HepG2 (cell line): ENCODE measurements around the gene POLE. TPM values are rescaled to one million over a fixed set of nuclear protein-coding genes. Genes with fewer than 3 reads are reported as not detected.

Experiments
- ATAC-seq: fragments of 200-7000 bp; cut with Tn5 transposase; 3 replicates; pipeline ENCODE4 v1.9.1; 2020; ENCODE audit warnings: mild to moderate bottlenecking, moderate library complexity
- BruUV-seq: library from RNA; stranded (reverse); fragments of 400-500 nt; replicated peaks from 2 replicates; lab custom pipeline; 2021; lab: Mats Ljungman, UMichigan
- CTCF ChIA-PET: fragments of 300-600 bp; formaldehyde crosslinking; extraction: SDS; loops from one replicate; lab custom pipeline; 2021; ENCODE audit warnings: low total read pairs, inconsistent platforms, low intra/inter-chr PET ratio; lab: Yijun Ruan, JAX
- POLR2A ChIA-PET: fragments of 350-600 bp; sonication (Branson Sonifier 250); formaldehyde crosslinking; loops from one replicate; lab custom pipeline; 2020; ENCODE audit warnings: antibody characterized with exemption, inconsistent platforms; lab: Yijun Ruan, JAX
- DNase-seq: peaks from one replicate; pipeline ENCODE4 v3.0.0-alpha.2; 2015; ENCODE audit warnings: low spot score
- FAIRE-seq: peaks from 3 replicates; lab custom pipeline; 2011; peaks lifted over from hg19 to GRCh38; lab: Jason Lieb, UNC
- H2AFZ ChIP-seq: one replicate; pipeline ENCODE4 v1.6.1; 2011; ENCODE audit warnings: low read length, inconsistent platforms
- H3K27ac ChIP-seq: fragments of 300-600 bp; 3 replicates; pipeline ENCODE4 v1.8.0; 2011; ENCODE audit warnings: mixed run types, mild to moderate bottlenecking, mixed read lengths, low read length, inconsistent platforms; ENCODE audit not compliant: insufficient read depth; ENCODE audit errors: extremely low read length
- H3K27me3 ChIP-seq, 2 experiments: fragments of 200-600 bp in 1 of 2; 2 replicates in 1 of 2; 3 replicates in 1 of 2; pipeline versions ENCODE4 v1.6.0 to v1.8.0; 2011; ENCODE audit warnings: low read length in 2 of 2, mild to moderate bottlenecking in 2 of 2, moderate library complexity in 2 of 2, inconsistent platforms in 1 of 2; ENCODE audit not compliant: insufficient read depth in 2 of 2, control insufficient read depth in 1 of 2
- H3K36me3 ChIP-seq, 2 experiments: fragments of 200-600 bp in 1 of 2; replicated peaks in 1 of 2; 2 replicates in 1 of 2; 3 replicates in 1 of 2; pipeline versions ENCODE4 v1.5.1 to v1.8.0; 2011; ENCODE audit warnings: low read length in 2 of 2, inconsistent platforms in 1 of 2; ENCODE audit not compliant: insufficient read depth in 2 of 2, control insufficient read depth in 1 of 2
- H3K4me1 ChIP-seq: 2 replicates; pipeline ENCODE4 v1.5.1; 2012; ENCODE audit warnings: low read length, inconsistent platforms; ENCODE audit not compliant: insufficient read depth
- H3K4me2 ChIP-seq: 2 replicates; pipeline ENCODE4 v1.6.0; 2011; ENCODE audit warnings: low read depth, low read length, inconsistent platforms
- H3K4me3 ChIP-seq, 3 experiments: fragments of 200-600 bp in 1 of 3; sonication (generic), shearing (Covaris generic) in 1 of 3; replicated peaks in 1 of 3; 2 replicates each; pipeline ENCODE4 v1.5.1; 2011 to 2016; ENCODE audit warnings: low read length in 3 of 3, inconsistent platforms in 2 of 3, low read depth in 2 of 3, mild to moderate bottlenecking in 2 of 3, control low read depth in 1 of 3, mixed read lengths in 1 of 3; ENCODE audit not compliant: insufficient read depth in 1 of 3
- H3K79me2 ChIP-seq: one replicate; pipeline ENCODE4 v1.6.1; 2011; ENCODE audit warnings: low read length, inconsistent platforms; ENCODE audit not compliant: insufficient read depth
- H3K9ac ChIP-seq: 2 replicates; pipeline ENCODE4 v1.6.0; 2011; ENCODE audit warnings: mild to moderate bottlenecking, low read depth, low read length, inconsistent platforms; ENCODE audit not compliant: insufficient read depth
- H3K9me3 ChIP-seq: 2 replicates; pipeline ENCODE4 v1.5.1; 2012; ENCODE audit warnings: mild to moderate bottlenecking, low read length
- H4K20me1 ChIP-seq: 2 replicates; pipeline ENCODE4 v1.6.0; 2011; ENCODE audit warnings: inconsistent platforms, mild to moderate bottlenecking, low read length, moderate library complexity; ENCODE audit not compliant: insufficient read depth
- FIP1L1 ChIP-seq: fragments of 200-400 bp; formaldehyde crosslinking; IDR thresholded peaks from 2 replicates; pipeline ENCODE4 v1.6.1; 2018; ENCODE audit warnings: low read depth, mild to moderate bottlenecking, low read length, moderate library complexity, borderline replicate concordance; ENCODE audit not compliant: insufficient read depth
- HNF4A ChIP-seq: sonication (generic); formaldehyde crosslinking; IDR thresholded peaks from 2 replicates; pipeline ENCODE4 v1.4.0; 2020; ENCODE audit warnings: missing genetic modification reagents
- HNRNPLL ChIP-seq: fragments of 200-400 bp; formaldehyde crosslinking; IDR thresholded peaks from 2 replicates; pipeline ENCODE4 v1.6.1; 2017; ENCODE audit warnings: mild to moderate bottlenecking, low read depth, low read length; ENCODE audit not compliant: poor library complexity, severe bottlenecking
- KAT7 ChIP-seq: IDR thresholded peaks from 2 replicates; pipeline ENCODE4 v1.6.1; 2018; ENCODE audit warnings: borderline replicate concordance, missing compliant biosample characterization
- MEF2D ChIP-seq: sonication (generic); formaldehyde crosslinking; IDR thresholded peaks from 2 replicates; pipeline ENCODE4 v1.5.1; 2020; ENCODE audit warnings: mild to moderate bottlenecking, missing genetic modification reagents
- RFX5 ChIP-seq: IDR thresholded peaks from 2 replicates; pipeline ENCODE4 v1.6.1; 2011; ENCODE audit warnings: low read depth, low read length, improper control_type of control experiment
- SAFB2 ChIP-seq: sonication (generic); formaldehyde crosslinking; IDR thresholded peaks from 2 replicates; pipeline ENCODE4 v1.5.1; 2020; ENCODE audit warnings: missing genetic modification reagents, low read depth, mild to moderate bottlenecking, borderline replicate concordance
- ZNF30 ChIP-seq: sonication (generic); formaldehyde crosslinking; IDR thresholded peaks from 2 replicates; pipeline ENCODE4 v1.5.0; 2020; ENCODE audit warnings: mild to moderate bottlenecking, missing genetic modification reagents
- ZNF317 ChIP-seq: sonication (generic); formaldehyde crosslinking; IDR thresholded peaks from 2 replicates; pipeline ENCODE4 v1.5.0; 2020; ENCODE audit warnings: mild to moderate bottlenecking, missing genetic modification reagents
- ZNF496 ChIP-seq: sonication (generic); formaldehyde crosslinking; IDR thresholded peaks from 2 replicates; pipeline ENCODE4 v1.8.1; 2023; ENCODE audit warnings: mild to moderate bottlenecking, moderate library complexity, missing genetic modification reagents; ENCODE audit not compliant: insufficient replicate concordance
- ZNF598 ChIP-seq: sonication (generic); formaldehyde crosslinking; IDR thresholded peaks from 2 replicates; pipeline ENCODE4 v1.5.1; 2020; ENCODE audit warnings: mild to moderate bottlenecking, missing genetic modification reagents, borderline replicate concordance
- ZNF616 ChIP-seq: sonication (generic); formaldehyde crosslinking; IDR thresholded peaks from 2 replicates; pipeline ENCODE4 v1.5.0; 2020; ENCODE audit warnings: low read depth, mild to moderate bottlenecking, missing genetic modification reagents
- WGBS: methylation state at CpG from one replicate; pipeline ENCODE4 v1.1.6; 2017; ENCODE audit warnings: low lambda C conversion rate; 5-methylcytosine and 5-hydroxymethylcytosine counted together
- in situ Hi-C: cut with HindIII; loops from 2 replicates; pipeline ENCODE4 v1.10.0; 2017; ENCODE audit warnings: low pct_unique_long_range_greater_than_20kb; ENCODE audit not compliant: extremely low pct_ligation_motif_present
- intact Hi-C: fragments of 100-400 bp; cut with micrococcal nuclease; formaldehyde crosslinking; loops from one replicate; pipeline ENCODE4 v1.10.0; 2022; ENCODE audit not compliant: unreplicated experiment
- polyA plus RNA-seq, 8 experiments: library from polyadenylated mRNA; depleted of rRNA in 3 of 8; stranded (reverse) in 7 of 8; unstranded in 1 of 8; fragments of >200 nt; fragmentation: Illumina TruSeq in 4 of 8; extraction: Trizol in 4 of 8; gene quantifications; 2 replicates each; pipeline versions ENCODE4 v1.2.1 to v1.2.3, GENCODE V29; 2011 to 2016; ENCODE audit warnings: low read depth in 4 of 8, missing spikeins in 1 of 8, mixed read lengths in 1 of 8; ENCODE audit not compliant: insufficient read depth in 1 of 8
- total RNA-seq, 5 experiments: library from RNA; depleted of rRNA; stranded (reverse); fragments of >200 nt; fragmentation: Illumina TruSeq; extraction: Trizol; gene quantifications; 2 replicates each; pipeline ENCODE4 v1.2.3, GENCODE V29; 2016; ENCODE audit warnings: low read depth in 1 of 5
- TF ChIP-seq, protein P1 (sequence below): sonication (generic); formaldehyde crosslinking; conservative IDR thresholded peaks from 2 replicates; pipeline ENCODE4 v1.4.0; 2020; ENCODE audit warnings: mild to moderate bottlenecking, missing genetic modification reagents, moderate library complexity
- TF ChIP-seq, protein P2 (sequence below): sonication (generic); formaldehyde crosslinking; IDR thresholded peaks from 2 replicates; pipeline ENCODE4 v1.5.1; 2020; ENCODE audit warnings: mild to moderate bottlenecking, moderate library complexity, missing genetic modification reagents

POLE gene
- total and polyA plus RNA-seq, 2 of the 13 experiments (the other 11 are each of a cell fraction or from before 2014, with no cell fraction given) = 25.3 to 52.2 TPM

DNA sequence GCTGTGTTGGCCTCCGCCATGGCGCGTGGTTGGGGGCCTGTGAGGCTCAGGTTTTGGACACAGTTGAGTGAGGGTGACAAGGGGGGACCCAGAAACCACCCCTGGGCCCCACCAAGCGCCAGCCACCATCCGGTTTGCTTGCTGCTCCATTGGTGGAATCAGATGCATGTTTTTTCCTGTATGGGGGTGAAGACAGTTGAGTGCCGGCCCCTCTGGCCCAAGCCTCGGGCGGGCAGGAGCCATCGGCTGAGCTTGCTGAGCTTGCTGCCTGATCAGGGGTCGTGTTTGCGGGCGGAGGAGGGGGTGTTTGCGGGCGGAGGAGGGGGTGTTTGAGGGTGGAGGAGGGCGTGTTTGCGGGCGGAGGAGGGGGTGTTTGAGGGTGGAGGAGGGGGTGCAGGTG is 29.9 kb upstream of the POLE start:
- ChIA-PET CTCF (no interaction called here), POLR2A (no interaction called here)
- BruUV-seq = no TSS peak
- Histone ChIP-seq H3K9me3 (no peaks in the 10 kb centered on the region), H3K4me3 (no peak overlapping the region), H2AFZ (no peak overlapping the region), H3K4me2 (no peak overlapping the region), H3K27me3 (no peaks in the 10 kb centered on the region)
- in situ Hi-C loops (no loop called here), intact Hi-C loops (no loop called here)
- no peak for DNase-seq
- no peak for TF ChIP-seq FIP1L1
- TF ChIP-seq HNRNPLL = peak; percentile 41
- TF ChIP-seq, all 625 proteins: peak for 1
- WGBS = 95% methylated on average over 14 of the region's 17 CpGs
- Histone ChIP-seq H3K9ac (no peak overlapping the region), H3K79me2 (peaks cover 19% of the 10 kb centered on the region), H3K27ac (no peak overlapping the region), H4K20me1 (no peaks in the 10 kb centered on the region), H3K36me3 (peaks cover 20 to 54% of the 10 kb centered on the region in 2 experiments), H3K4me1 (peaks cover 13% of the 10 kb centered on the region)
- ATAC-seq (no peak), FAIRE-seq (no peak)

DNA sequence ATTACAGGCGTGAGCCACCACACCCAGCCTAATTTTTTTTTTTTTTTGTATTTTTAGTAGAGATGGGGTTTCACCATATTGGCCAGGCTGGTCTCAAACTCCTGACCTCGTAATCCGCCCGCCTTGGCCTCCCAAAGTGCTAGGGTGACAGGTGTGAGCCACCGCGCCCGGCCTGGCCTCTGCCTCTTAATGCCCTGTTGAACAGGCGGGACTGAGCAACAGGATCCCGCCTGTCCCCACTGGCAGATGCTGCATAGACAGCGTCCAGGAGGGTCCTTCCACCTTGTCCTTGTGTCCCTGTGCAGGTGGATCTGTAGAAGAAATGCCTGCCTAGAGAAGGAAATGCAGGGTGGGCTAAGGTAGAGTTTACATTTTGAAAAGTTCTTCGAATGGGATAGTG is 29.2 kb upstream of the POLE start:
- intact Hi-C loops = no loop called here
- no peak overlapping the region for H3K27ac ChIP-seq
- ATAC-seq (no peak), DNase-seq (no peak), FAIRE-seq (no peak)
- H3K27me3 ChIP-seq = no peaks in the 10 kb centered on the region
- BruUV-seq = no TSS peak
- ChIA-PET POLR2A (no interaction called here), CTCF (no interaction called here)
- H4K20me1 ChIP-seq = no peaks in the 10 kb centered on the region
- no peak overlapping the region for H3K4me2 ChIP-seq
- H3K36me3 ChIP-seq = peaks cover 20 to 52% of the 10 kb centered on the region in 2 experiments
- WGBS = 93% methylated on average over 11 of the region's 11 CpGs
- H2AFZ ChIP-seq = no peak overlapping the region
- H3K79me2 ChIP-seq = peaks cover 26% of the 10 kb centered on the region
- H3K9ac ChIP-seq = no peak overlapping the region
- no peak overlapping the region for H3K4me3 ChIP-seq
- in situ Hi-C loops = no loop called here
- H3K4me1 ChIP-seq = peaks cover 13% of the 10 kb centered on the region
- H3K9me3 ChIP-seq = no peaks in the 10 kb centered on the region
- TF ChIP-seq MEF2D (no peak), ZNF30 (CRISPR knock-in tag) (no peak), KAT7 (CRISPR knock-in tag) (no peak), SAFB2 (CRISPR knock-in tag) (no peak), RFX5 (no peak), ZNF616 (CRISPR knock-in tag) (no peak), ZNF496 (CRISPR knock-in tag) (no peak), ZNF317 (CRISPR knock-in tag) (no peak), HNF4A (CRISPR knock-in tag) (no peak), ZNF598 (CRISPR knock-in tag) (no peak)
- TF ChIP-seq, protein P1, sequence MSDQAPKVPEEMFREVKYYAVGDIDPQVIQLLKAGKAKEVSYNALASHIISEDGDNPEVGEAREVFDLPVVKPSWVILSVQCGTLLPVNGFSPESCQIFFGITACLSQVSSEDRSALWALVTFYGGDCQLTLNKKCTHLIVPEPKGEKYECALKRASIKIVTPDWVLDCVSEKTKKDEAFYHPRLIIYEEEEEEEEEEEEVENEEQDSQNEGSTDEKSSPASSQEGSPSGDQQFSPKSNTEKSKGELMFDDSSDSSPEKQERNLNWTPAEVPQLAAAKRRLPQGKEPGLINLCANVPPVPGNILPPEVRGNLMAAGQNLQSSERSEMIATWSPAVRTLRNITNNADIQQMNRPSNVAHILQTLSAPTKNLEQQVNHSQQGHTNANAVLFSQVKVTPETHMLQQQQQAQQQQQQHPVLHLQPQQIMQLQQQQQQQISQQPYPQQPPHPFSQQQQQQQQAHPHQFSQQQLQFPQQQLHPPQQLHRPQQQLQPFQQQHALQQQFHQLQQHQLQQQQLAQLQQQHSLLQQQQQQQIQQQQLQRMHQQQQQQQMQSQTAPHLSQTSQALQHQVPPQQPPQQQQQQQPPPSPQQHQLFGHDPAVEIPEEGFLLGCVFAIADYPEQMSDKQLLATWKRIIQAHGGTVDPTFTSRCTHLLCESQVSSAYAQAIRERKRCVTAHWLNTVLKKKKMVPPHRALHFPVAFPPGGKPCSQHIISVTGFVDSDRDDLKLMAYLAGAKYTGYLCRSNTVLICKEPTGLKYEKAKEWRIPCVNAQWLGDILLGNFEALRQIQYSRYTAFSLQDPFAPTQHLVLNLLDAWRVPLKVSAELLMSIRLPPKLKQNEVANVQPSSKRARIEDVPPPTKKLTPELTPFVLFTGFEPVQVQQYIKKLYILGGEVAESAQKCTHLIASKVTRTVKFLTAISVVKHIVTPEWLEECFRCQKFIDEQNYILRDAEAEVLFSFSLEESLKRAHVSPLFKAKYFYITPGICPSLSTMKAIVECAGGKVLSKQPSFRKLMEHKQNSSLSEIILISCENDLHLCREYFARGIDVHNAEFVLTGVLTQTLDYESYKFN (CRISPR knock-in tag) = no peak
- TF ChIP-seq, protein P2, sequence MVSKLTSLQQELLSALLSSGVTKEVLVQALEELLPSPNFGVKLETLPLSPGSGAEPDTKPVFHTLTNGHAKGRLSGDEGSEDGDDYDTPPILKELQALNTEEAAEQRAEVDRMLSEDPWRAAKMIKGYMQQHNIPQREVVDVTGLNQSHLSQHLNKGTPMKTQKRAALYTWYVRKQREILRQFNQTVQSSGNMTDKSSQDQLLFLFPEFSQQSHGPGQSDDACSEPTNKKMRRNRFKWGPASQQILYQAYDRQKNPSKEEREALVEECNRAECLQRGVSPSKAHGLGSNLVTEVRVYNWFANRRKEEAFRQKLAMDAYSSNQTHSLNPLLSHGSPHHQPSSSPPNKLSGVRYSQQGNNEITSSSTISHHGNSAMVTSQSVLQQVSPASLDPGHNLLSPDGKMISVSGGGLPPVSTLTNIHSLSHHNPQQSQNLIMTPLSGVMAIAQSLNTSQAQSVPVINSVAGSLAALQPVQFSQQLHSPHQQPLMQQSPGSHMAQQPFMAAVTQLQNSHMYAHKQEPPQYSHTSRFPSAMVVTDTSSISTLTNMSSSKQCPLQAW (CRISPR knock-in tag) = no peak
